HepG2 (cell line): ENCODE results near the gene NUAK1. TPM values are rescaled to one million over a fixed set of nuclear protein-coding genes. Genes with fewer than 3 reads are reported as not detected.

Experiments
- ATAC-seq: fragments of 200-7000 bp; cut with Tn5 transposase; 3 replicates; pipeline ENCODE4 v1.9.1; 2020; ENCODE audit warnings: mild to moderate bottlenecking, moderate library complexity
- BruUV-seq: library from RNA; stranded (reverse); fragments of 400-500 nt; replicated peaks from 2 replicates; lab custom pipeline; 2021; lab: Mats Ljungman, UMichigan
- CTCF ChIA-PET: fragments of 300-600 bp; formaldehyde crosslinking; extraction: SDS; loops from one replicate; lab custom pipeline; 2021; ENCODE audit warnings: low total read pairs, inconsistent platforms, low intra/inter-chr PET ratio; lab: Yijun Ruan, JAX
- POLR2A ChIA-PET: fragments of 350-600 bp; sonication (Branson Sonifier 250); formaldehyde crosslinking; loops from one replicate; lab custom pipeline; 2020; ENCODE audit warnings: antibody characterized with exemption, inconsistent platforms; lab: Yijun Ruan, JAX
- DNase-seq: peaks from one replicate; pipeline ENCODE4 v3.0.0-alpha.2; 2015; ENCODE audit warnings: low spot score
- FAIRE-seq: peaks from 3 replicates; lab custom pipeline; 2011; peaks lifted over from hg19 to GRCh38; lab: Jason Lieb, UNC
- H2AFZ ChIP-seq: one replicate; pipeline ENCODE4 v1.6.1; 2011; ENCODE audit warnings: low read length, inconsistent platforms
- H3K27ac ChIP-seq: fragments of 300-600 bp; 3 replicates; pipeline ENCODE4 v1.8.0; 2011; ENCODE audit warnings: mixed run types, mild to moderate bottlenecking, mixed read lengths, low read length, inconsistent platforms; ENCODE audit not compliant: insufficient read depth; ENCODE audit errors: extremely low read length
- H3K27me3 ChIP-seq, 2 experiments: fragments of 200-600 bp in 1 of 2; 2 replicates in 1 of 2; 3 replicates in 1 of 2; pipeline versions ENCODE4 v1.6.0 to v1.8.0; 2011; ENCODE audit warnings: low read length in 2 of 2, mild to moderate bottlenecking in 2 of 2, moderate library complexity in 2 of 2, inconsistent platforms in 1 of 2; ENCODE audit not compliant: insufficient read depth in 2 of 2, control insufficient read depth in 1 of 2
- H3K36me3 ChIP-seq, 2 experiments: fragments of 200-600 bp in 1 of 2; replicated peaks in 1 of 2; 2 replicates in 1 of 2; 3 replicates in 1 of 2; pipeline versions ENCODE4 v1.5.1 to v1.8.0; 2011; ENCODE audit warnings: low read length in 2 of 2, inconsistent platforms in 1 of 2; ENCODE audit not compliant: insufficient read depth in 2 of 2, control insufficient read depth in 1 of 2
- H3K4me1 ChIP-seq: 2 replicates; pipeline ENCODE4 v1.5.1; 2012; ENCODE audit warnings: low read length, inconsistent platforms; ENCODE audit not compliant: insufficient read depth
- H3K4me2 ChIP-seq: 2 replicates; pipeline ENCODE4 v1.6.0; 2011; ENCODE audit warnings: low read depth, low read length, inconsistent platforms
- H3K4me3 ChIP-seq, 3 experiments: fragments of 200-600 bp in 1 of 3; sonication (generic), shearing (Covaris generic) in 1 of 3; replicated peaks in 1 of 3; 2 replicates each; pipeline ENCODE4 v1.5.1; 2011 to 2016; ENCODE audit warnings: low read length in 3 of 3, inconsistent platforms in 2 of 3, low read depth in 2 of 3, mild to moderate bottlenecking in 2 of 3, control low read depth in 1 of 3, mixed read lengths in 1 of 3; ENCODE audit not compliant: insufficient read depth in 1 of 3
- H3K79me2 ChIP-seq: one replicate; pipeline ENCODE4 v1.6.1; 2011; ENCODE audit warnings: low read length, inconsistent platforms; ENCODE audit not compliant: insufficient read depth
- H3K9ac ChIP-seq: 2 replicates; pipeline ENCODE4 v1.6.0; 2011; ENCODE audit warnings: mild to moderate bottlenecking, low read depth, low read length, inconsistent platforms; ENCODE audit not compliant: insufficient read depth
- H3K9me3 ChIP-seq: 2 replicates; pipeline ENCODE4 v1.5.1; 2012; ENCODE audit warnings: mild to moderate bottlenecking, low read length
- H4K20me1 ChIP-seq: 2 replicates; pipeline ENCODE4 v1.6.0; 2011; ENCODE audit warnings: inconsistent platforms, mild to moderate bottlenecking, low read length, moderate library complexity; ENCODE audit not compliant: insufficient read depth
- ARID2 ChIP-seq: sonication (generic); formaldehyde crosslinking; IDR thresholded peaks from 2 replicates; pipeline ENCODE4 v1.8.1; 2022; ENCODE audit warnings: mild to moderate bottlenecking, missing genetic modification reagents, borderline replicate concordance
- ATF4 ChIP-seq, 2 experiments: fragments of 450-650 bp in 1 of 2; sonication (generic) in 1 of 2; formaldehyde crosslinking; IDR thresholded peaks; 2 replicates each; pipeline versions ENCODE4 v1.5.0 to v1.8.0; 2020 to 2022; ENCODE audit warnings: mild to moderate bottlenecking in 1 of 2, missing genetic modification reagents in 1 of 2
- CCAR2 ChIP-seq: fragments of 200-400 bp; formaldehyde crosslinking; optimal IDR thresholded peaks from 2 replicates; pipeline ENCODE3; 2018; ENCODE audit warnings: low read depth, mild to moderate bottlenecking, low read length, moderate library complexity
- CREB1 ChIP-seq, 2 experiments: fragments of 450-650 bp in 1 of 2; IDR thresholded peaks; 2 replicates each; pipeline ENCODE4 v1.6.1; 2016 to 2017; ENCODE audit warnings: control low read depth in 1 of 2, mild to moderate bottlenecking in 1 of 2, missing compliant biosample characterization in 1 of 2, missing genetic modification characterization in 1 of 2
- HMG20A ChIP-seq: IDR thresholded peaks from 2 replicates; pipeline ENCODE4 v1.6.1; 2016; ENCODE audit warnings: borderline replicate concordance
- NFIB ChIP-seq: sonication (generic); formaldehyde crosslinking; IDR thresholded peaks from 2 replicates; pipeline ENCODE4 v1.9.0; 2021; ENCODE audit warnings: missing genetic modification reagents, mild to moderate bottlenecking, borderline replicate concordance
- RCOR2 ChIP-seq: IDR thresholded peaks from 2 replicates; pipeline ENCODE4 v1.6.1; 2016; ENCODE audit warnings: missing biosample characterization, missing genetic modification reagents
- SP1 ChIP-seq, 2 experiments: fragments of 450-650 bp in 1 of 2; sonication (generic) in 1 of 2; formaldehyde crosslinking in 1 of 2; IDR thresholded peaks; 2 replicates each; pipeline versions ENCODE4 v1.4.0 to v1.6.1; 2016 to 2020; ENCODE audit warnings: missing genetic modification reagents in 1 of 2
- SP4 ChIP-seq: sonication (generic); formaldehyde crosslinking; IDR thresholded peaks from 2 replicates; pipeline ENCODE4 v1.8.1; 2023; ENCODE audit warnings: mild to moderate bottlenecking, missing genetic modification reagents
- THAP11 ChIP-seq: IDR thresholded peaks from 2 replicates; pipeline ENCODE4 v1.6.1; 2016; ENCODE audit warnings: missing biosample characterization, missing genetic modification reagents
- XRCC5 ChIP-seq: fragments of 200-400 bp; formaldehyde crosslinking; optimal IDR thresholded peaks from 2 replicates; pipeline ENCODE3; 2017; ENCODE audit warnings: mild to moderate bottlenecking, low read length
- ZBTB34 ChIP-seq: sonication (generic); formaldehyde crosslinking; IDR thresholded peaks from 2 replicates; pipeline ENCODE4 v1.8.0; 2022; ENCODE audit warnings: mild to moderate bottlenecking, missing genetic modification reagents
- ZBTB7A ChIP-seq: sonication (generic); formaldehyde crosslinking; IDR thresholded peaks from 2 replicates; pipeline ENCODE4 v1.8.0; 2022; ENCODE audit warnings: mild to moderate bottlenecking, missing genetic modification reagents
- ZNF446 ChIP-seq: sonication (generic); formaldehyde crosslinking; IDR thresholded peaks from 2 replicates; pipeline ENCODE4 v1.5.0; 2020; ENCODE audit warnings: mild to moderate bottlenecking, missing genetic modification reagents
- ZNF460 ChIP-seq: sonication (generic); formaldehyde crosslinking; IDR thresholded peaks from 2 replicates; pipeline ENCODE4 v1.5.1; 2020; ENCODE audit warnings: missing genetic modification reagents, mild to moderate bottlenecking, borderline replicate concordance
- ZNF567 ChIP-seq: sonication (generic); formaldehyde crosslinking; IDR thresholded peaks from 2 replicates; pipeline ENCODE4 v1.8.1; 2023; ENCODE audit warnings: mild to moderate bottlenecking, missing genetic modification reagents, borderline replicate concordance
- ZNF713 ChIP-seq: sonication (generic); formaldehyde crosslinking; IDR thresholded peaks from 2 replicates; pipeline ENCODE4 v1.4.0; 2020; ENCODE audit warnings: mild to moderate bottlenecking, missing genetic modification reagents
- ZNF746 ChIP-seq: sonication (generic); formaldehyde crosslinking; IDR thresholded peaks from 2 replicates; pipeline ENCODE4 v1.8.0; 2022; ENCODE audit warnings: mild to moderate bottlenecking, missing genetic modification reagents
- ZNF777 ChIP-seq: sonication (generic); formaldehyde crosslinking; IDR thresholded peaks from 2 replicates; pipeline ENCODE4 v1.4.0; 2020; ENCODE audit warnings: missing genetic modification reagents
- ZNF841 ChIP-seq: sonication (generic); formaldehyde crosslinking; IDR thresholded peaks from 2 replicates; pipeline ENCODE4 v1.8.1; 2023; ENCODE audit warnings: missing genetic modification reagents, borderline replicate concordance
- ZSCAN22 ChIP-seq: sonication (generic); formaldehyde crosslinking; IDR thresholded peaks from 2 replicates; pipeline ENCODE4 v1.4.0; 2020; ENCODE audit warnings: mild to moderate bottlenecking, missing genetic modification reagents
- WGBS: methylation state at CpG from one replicate; pipeline ENCODE4 v1.1.6; 2017; ENCODE audit warnings: low lambda C conversion rate; 5-methylcytosine and 5-hydroxymethylcytosine counted together
- in situ Hi-C: cut with HindIII; loops from 2 replicates; pipeline ENCODE4 v1.10.0; 2017; ENCODE audit warnings: low pct_unique_long_range_greater_than_20kb; ENCODE audit not compliant: extremely low pct_ligation_motif_present
- intact Hi-C: fragments of 100-400 bp; cut with micrococcal nuclease; formaldehyde crosslinking; loops from one replicate; pipeline ENCODE4 v1.10.0; 2022; ENCODE audit not compliant: unreplicated experiment
- polyA plus RNA-seq, 8 experiments: library from polyadenylated mRNA; depleted of rRNA in 3 of 8; stranded (reverse) in 7 of 8; unstranded in 1 of 8; fragments of >200 nt; fragmentation: Illumina TruSeq in 4 of 8; extraction: Trizol in 4 of 8; gene quantifications; 2 replicates each; pipeline versions ENCODE4 v1.2.1 to v1.2.3, GENCODE V29; 2011 to 2016; ENCODE audit warnings: low read depth in 4 of 8, missing spikeins in 1 of 8, mixed read lengths in 1 of 8; ENCODE audit not compliant: insufficient read depth in 1 of 8
- total RNA-seq, 5 experiments: library from RNA; depleted of rRNA; stranded (reverse); fragments of >200 nt; fragmentation: Illumina TruSeq; extraction: Trizol; gene quantifications; 2 replicates each; pipeline ENCODE4 v1.2.3, GENCODE V29; 2016; ENCODE audit warnings: low read depth in 1 of 5

NUAK1 gene
- total and polyA plus RNA-seq, 2 of the 13 experiments (the other 11 are each of a cell fraction or from before 2014, with no cell fraction given): 1.7 to 1.9 TPM

- no peak for TF ChIP-seq ZNF841 (CRISPR knock-in tag)
- TF ChIP-seq, all 625 proteins: peak for 0
Observed at GRCh38 chr12:106080041-106080790, 58.5 kb downstream of the NUAK1 start (continued).

GRCh38 chr12:106079148-106079738 lies 59.5 kb downstream of the NUAK1 start:
- H2AFZ ChIP-seq: no peak overlapping the region
- H3K36me3 ChIP-seq: peaks cover 0 to 1% of the 10 kb centered on the region in 2 experiments; a peak in 1 of 5 replicates
- ATAC-seq: no peak
- POLR2A ChIA-PET: no interaction called here
- CTCF ChIA-PET: no interaction called here
- H3K4me2 ChIP-seq: no peak overlapping the region
- WGBS: 83% methylated on average over 1 of the region's 1 CpG
- H3K4me1 ChIP-seq: peaks cover 36% of the 10 kb centered on the region
- no peaks in the 10 kb centered on the region for H3K9me3 ChIP-seq
- no peak for FAIRE-seq
- in situ Hi-C loops (no loop called here), intact Hi-C loops (no loop called here)
- no peaks in the 10 kb centered on the region for H3K27me3 ChIP-seq
- DNase-seq: no peak
- TF ChIP-seq ZNF567 (no peak), ZNF746 (CRISPR knock-in tag) (no peak), THAP11 (CRISPR knock-in tag) (no peak), CCAR2 (no peak), ZNF446 (CRISPR knock-in tag) (no peak), ZBTB34 (no peak), XRCC5 (no peak), ATF4 (CRISPR knock-in tag; IDR thresholded peaks at IDR 0.05) (no peak), ZBTB7A (no peak), ZNF460 (CRISPR knock-in tag) (no peak), ZNF777 (no peak), CREB1 (IDR thresholded peaks at IDR 0.05) (no peak), CREB1 (CRISPR knock-in tag; IDR thresholded peaks at IDR 0.05) (no peak), SP1 (IDR thresholded peaks at IDR 0.05) (no peak), SP1 (CRISPR knock-in tag; IDR thresholded peaks at IDR 0.05) (no peak), HMG20A (no peak), NFIB (CRISPR knock-in tag) (no peak), SP4 (CRISPR knock-in tag) (no peak), ZNF713 (no peak), ARID2 (CRISPR knock-in tag) (no peak), RCOR2 (no peak), ZSCAN22 (CRISPR knock-in tag) (no peak)
- H3K4me3 ChIP-seq: no peak overlapping the region
- H3K79me2 ChIP-seq: no peaks in the 10 kb centered on the region
- no peak overlapping the region for H3K27ac ChIP-seq
- H3K9ac ChIP-seq: no peak overlapping the region
- no peaks in the 10 kb centered on the region for H4K20me1 ChIP-seq
- BruUV-seq: no TSS peak
